ENCODE measurements around the gene NEUROD4. TPM values are rescaled to one million over a fixed set of nuclear protein-coding genes. Genes with fewer than 3 reads are reported as not detected.

NEUROD4 gene
- total and polyA plus RNA-seq, 2 experiments from 2014 or later: 0.07 to 0.13 TPM

DNA sequence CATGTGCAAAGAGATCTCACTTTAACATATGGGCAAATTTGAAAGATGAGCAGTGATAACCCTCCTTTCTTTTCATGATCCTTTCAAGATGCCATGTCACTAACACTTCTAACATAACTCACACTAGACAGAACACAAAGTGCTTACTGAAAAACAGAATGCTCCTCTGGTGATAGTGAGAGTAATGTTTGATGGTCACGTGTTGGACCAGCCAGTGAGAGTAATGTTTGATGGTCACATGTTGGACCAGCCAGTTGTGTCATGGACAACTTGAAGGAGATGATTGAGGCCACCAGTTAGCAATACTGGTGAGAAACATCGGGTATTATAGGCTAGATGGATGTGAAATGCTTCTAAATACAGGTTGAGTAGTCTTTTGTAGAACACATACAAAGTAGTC is 5.7 kb downstream of the NEUROD4 start:
- H3K27ac ChIP-seq (ENCODE audit: low read depth): no peak overlapping the region
- Mint-ChIP-seq H3K9me3 (no peaks in the 10 kb centered on the region), H3K27me3 (ENCODE audit: insufficient read depth, low read depth, poor library complexity) (peaks cover 4% of the 10 kb centered on the region), H3K4me3 (no peak overlapping the region), H3K27ac (no peak overlapping the region), H3K4me1 (no peaks in the 10 kb centered on the region; the same call in 2 of the 3 replicates), H3K36me3 (ENCODE audit: low read depth) (no peaks in the 10 kb centered on the region)
- no peak for ATAC-seq
- H3K4me1 ChIP-seq (ENCODE audit: insufficient read depth): no peaks in the 10 kb centered on the region
- DNase-seq (ENCODE audit: low spot score): no peak
- no peak overlapping the region for H3K4me2 ChIP-seq
- H2AFZ ChIP-seq: no peak overlapping the region
- no peaks in the 10 kb centered on the region for H3F3A ChIP-seq (replicated peaks; ENCODE audit: low read depth)
- H3K36me3 ChIP-seq (ENCODE audit: insufficient read depth): no peaks in the 10 kb centered on the region
- TF ChIP-seq, protein P1, sequence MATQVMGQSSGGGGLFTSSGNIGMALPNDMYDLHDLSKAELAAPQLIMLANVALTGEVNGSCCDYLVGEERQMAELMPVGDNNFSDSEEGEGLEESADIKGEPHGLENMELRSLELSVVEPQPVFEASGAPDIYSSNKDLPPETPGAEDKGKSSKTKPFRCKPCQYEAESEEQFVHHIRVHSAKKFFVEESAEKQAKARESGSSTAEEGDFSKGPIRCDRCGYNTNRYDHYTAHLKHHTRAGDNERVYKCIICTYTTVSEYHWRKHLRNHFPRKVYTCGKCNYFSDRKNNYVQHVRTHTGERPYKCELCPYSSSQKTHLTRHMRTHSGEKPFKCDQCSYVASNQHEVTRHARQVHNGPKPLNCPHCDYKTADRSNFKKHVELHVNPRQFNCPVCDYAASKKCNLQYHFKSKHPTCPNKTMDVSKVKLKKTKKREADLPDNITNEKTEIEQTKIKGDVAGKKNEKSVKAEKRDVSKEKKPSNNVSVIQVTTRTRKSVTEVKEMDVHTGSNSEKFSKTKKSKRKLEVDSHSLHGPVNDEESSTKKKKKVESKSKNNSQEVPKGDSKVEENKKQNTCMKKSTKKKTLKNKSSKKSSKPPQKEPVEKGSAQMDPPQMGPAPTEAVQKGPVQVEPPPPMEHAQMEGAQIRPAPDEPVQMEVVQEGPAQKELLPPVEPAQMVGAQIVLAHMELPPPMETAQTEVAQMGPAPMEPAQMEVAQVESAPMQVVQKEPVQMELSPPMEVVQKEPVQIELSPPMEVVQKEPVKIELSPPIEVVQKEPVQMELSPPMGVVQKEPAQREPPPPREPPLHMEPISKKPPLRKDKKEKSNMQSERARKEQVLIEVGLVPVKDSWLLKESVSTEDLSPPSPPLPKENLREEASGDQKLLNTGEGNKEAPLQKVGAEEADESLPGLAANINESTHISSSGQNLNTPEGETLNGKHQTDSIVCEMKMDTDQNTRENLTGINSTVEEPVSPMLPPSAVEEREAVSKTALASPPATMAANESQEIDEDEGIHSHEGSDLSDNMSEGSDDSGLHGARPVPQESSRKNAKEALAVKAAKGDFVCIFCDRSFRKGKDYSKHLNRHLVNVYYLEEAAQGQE (IDR thresholded peaks at IDR 0.05; ENCODE audit: unreplicated experiment): no peak
- TF ChIP-seq, protein P2, sequence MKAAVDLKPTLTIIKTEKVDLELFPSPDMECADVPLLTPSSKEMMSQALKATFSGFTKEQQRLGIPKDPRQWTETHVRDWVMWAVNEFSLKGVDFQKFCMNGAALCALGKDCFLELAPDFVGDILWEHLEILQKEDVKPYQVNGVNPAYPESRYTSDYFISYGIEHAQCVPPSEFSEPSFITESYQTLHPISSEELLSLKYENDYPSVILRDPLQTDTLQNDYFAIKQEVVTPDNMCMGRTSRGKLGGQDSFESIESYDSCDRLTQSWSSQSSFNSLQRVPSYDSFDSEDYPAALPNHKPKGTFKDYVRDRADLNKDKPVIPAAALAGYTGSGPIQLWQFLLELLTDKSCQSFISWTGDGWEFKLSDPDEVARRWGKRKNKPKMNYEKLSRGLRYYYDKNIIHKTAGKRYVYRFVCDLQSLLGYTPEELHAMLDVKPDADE (IDR thresholded peaks at IDR 0.05): no peak
- no peak for TF ChIP-seq CREB1 (CRISPR knock-in tag; IDR thresholded peaks at IDR 0.05; ENCODE audit: low read depth)
- TF ChIP-seq EZH2phosphoT487 (IDR thresholded peaks at IDR 0.05; ENCODE audit: unreplicated experiment): no peak
- no peak for TF ChIP-seq ZNF114 (CRISPR knock-in tag; IDR thresholded peaks at IDR 0.05)
- TF ChIP-seq POLR2AphosphoS5 (IDR thresholded peaks at IDR 0.05; ENCODE audit: low read depth): no peak
- no peak for TF ChIP-seq STAT1 (IDR thresholded peaks at IDR 0.05; ENCODE audit: unreplicated experiment)
- TF ChIP-seq, protein P3, sequence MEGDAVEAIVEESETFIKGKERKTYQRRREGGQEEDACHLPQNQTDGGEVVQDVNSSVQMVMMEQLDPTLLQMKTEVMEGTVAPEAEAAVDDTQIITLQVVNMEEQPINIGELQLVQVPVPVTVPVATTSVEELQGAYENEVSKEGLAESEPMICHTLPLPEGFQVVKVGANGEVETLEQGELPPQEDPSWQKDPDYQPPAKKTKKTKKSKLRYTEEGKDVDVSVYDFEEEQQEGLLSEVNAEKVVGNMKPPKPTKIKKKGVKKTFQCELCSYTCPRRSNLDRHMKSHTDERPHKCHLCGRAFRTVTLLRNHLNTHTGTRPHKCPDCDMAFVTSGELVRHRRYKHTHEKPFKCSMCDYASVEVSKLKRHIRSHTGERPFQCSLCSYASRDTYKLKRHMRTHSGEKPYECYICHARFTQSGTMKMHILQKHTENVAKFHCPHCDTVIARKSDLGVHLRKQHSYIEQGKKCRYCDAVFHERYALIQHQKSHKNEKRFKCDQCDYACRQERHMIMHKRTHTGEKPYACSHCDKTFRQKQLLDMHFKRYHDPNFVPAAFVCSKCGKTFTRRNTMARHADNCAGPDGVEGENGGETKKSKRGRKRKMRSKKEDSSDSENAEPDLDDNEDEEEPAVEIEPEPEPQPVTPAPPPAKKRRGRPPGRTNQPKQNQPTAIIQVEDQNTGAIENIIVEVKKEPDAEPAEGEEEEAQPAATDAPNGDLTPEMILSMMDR (conservative IDR thresholded peaks at IDR 0.05; ENCODE audit: low read depth in 2 of 2): no peak
- TF ChIP-seq EZH2 (IDR thresholded peaks at IDR 0.05; ENCODE audit: low read depth, unreplicated experiment): no peak
- no peak for TF ChIP-seq NANOG (IDR thresholded peaks at IDR 0.05; ENCODE audit: borderline replicate concordance)
- TF ChIP-seq JUNB (IDR thresholded peaks at IDR 0.05; ENCODE audit: unreplicated experiment): no peak
- TF ChIP-seq, protein P4, sequence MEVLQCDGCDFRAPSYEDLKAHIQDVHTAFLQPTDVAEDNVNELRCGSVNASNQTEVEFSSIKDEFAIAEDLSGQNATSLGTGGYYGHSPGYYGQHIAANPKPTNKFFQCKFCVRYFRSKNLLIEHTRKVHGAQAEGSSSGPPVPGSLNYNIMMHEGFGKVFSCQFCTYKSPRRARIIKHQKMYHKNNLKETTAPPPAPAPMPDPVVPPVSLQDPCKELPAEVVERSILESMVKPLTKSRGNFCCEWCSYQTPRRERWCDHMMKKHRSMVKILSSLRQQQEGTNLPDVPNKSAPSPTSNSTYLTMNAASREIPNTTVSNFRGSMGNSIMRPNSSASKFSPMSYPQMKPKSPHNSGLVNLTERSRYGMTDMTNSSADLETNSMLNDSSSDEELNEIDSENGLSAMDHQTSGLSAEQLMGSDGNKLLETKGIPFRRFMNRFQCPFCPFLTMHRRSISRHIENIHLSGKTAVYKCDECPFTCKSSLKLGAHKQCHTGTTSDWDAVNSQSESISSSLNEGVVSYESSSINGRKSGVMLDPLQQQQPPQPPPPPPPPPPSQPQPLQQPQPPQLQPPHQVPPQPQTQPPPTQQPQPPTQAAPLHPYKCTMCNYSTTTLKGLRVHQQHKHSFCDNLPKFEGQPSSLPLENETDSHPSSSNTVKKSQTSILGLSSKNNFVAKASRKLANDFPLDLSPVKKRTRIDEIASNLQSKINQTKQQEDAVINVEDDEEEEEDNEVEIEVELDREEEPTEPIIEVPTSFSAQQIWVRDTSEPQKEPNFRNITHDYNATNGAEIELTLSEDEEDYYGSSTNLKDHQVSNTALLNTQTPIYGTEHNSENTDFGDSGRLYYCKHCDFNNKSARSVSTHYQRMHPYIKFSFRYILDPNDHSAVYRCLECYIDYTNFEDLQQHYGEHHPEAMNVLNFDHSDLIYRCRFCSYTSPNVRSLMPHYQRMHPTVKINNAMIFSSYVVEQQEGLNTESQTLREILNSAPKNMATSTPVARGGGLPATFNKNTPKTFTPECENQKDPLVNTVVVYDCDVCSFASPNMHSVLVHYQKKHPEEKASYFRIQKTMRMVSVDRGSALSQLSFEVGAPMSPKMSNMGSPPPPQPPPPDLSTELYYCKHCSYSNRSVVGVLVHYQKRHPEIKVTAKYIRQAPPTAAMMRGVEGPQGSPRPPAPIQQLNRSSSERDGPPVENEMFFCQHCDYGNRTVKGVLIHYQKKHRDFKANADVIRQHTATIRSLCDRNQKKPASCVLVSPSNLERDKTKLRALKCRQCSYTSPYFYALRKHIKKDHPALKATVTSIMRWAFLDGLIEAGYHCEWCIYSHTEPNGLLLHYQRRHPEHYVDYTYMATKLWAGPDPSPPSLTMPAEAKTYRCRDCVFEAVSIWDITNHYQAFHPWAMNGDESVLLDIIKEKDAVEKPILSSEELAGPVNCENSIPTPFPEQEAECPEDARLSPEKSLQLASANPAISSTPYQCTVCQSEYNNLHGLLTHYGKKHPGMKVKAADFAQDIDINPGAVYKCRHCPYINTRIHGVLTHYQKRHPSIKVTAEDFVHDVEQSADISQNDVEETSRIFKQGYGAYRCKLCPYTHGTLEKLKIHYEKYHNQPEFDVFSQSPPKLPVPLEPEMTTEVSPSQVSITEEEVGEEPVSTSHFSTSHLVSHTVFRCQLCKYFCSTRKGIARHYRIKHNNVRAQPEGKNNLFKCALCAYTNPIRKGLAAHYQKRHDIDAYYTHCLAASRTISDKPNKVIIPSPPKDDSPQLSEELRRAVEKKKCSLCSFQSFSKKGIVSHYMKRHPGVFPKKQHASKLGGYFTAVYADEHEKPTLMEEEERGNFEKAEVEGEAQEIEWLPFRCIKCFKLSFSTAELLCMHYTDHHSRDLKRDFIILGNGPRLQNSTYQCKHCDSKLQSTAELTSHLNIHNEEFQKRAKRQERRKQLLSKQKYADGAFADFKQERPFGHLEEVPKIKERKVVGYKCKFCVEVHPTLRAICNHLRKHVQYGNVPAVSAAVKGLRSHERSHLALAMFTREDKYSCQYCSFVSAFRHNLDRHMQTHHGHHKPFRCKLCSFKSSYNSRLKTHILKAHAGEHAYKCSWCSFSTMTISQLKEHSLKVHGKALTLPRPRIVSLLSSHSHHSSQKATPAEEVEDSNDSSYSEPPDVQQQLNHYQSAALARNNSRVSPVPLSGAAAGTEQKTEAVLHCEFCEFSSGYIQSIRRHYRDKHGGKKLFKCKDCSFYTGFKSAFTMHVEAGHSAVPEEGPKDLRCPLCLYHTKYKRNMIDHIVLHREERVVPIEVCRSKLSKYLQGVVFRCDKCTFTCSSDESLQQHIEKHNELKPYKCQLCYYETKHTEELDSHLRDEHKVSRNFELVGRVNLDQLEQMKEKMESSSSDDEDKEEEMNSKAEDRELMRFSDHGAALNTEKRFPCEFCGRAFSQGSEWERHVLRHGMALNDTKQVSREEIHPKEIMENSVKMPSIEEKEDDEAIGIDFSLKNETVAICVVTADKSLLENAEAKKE (CRISPR knock-in tag; IDR thresholded peaks at IDR 0.05): no peak
- 0 out of 2 replicates have a peak, but pooled peaks cover 4% of the 10 kb centered on the region for H3K9me2 ChIP-seq (ENCODE audit: insufficient read depth)
- H3K79me2 ChIP-seq (replicated peaks; ENCODE audit: insufficient read depth): no peaks in the 10 kb centered on the region
- H3K27me3 ChIP-seq (ENCODE audit: insufficient read depth): no peaks in the 10 kb centered on the region
- H4K20me1 ChIP-seq (replicated peaks; ENCODE audit: insufficient read depth): no peaks in the 10 kb centered on the region
- H3K4me3 ChIP-seq: no peak overlapping the region
